GM23338 (cell line): Measurements from ENCODE around the gene INO80C. TPM values are rescaled to one million over a fixed set of nuclear protein-coding genes. Genes with fewer than 3 reads are reported as not detected.
A peak's percentile ranks its signal among the peaks of the same experiment; 100 is the strongest.

ENCODE experiments used
- ATAC-seq: fragments of 200-7000 bp; cut with Tn5 transposase; 3 replicates; pipeline ENCODE4 v1.9.1; 2020
- DNase-seq: peaks from one replicate; pipeline ENCODE4 v3.0.0-alpha.2; 2015; ENCODE audit warnings: low spot score
- H2AFZ ChIP-seq: fragments of 200-600 bp; sonication (generic); 2 replicates; pipeline ENCODE4 v1.8.0; 2016; ENCODE audit warnings: antibody characterized with exemption, mild to moderate bottlenecking, moderate library complexity
- H3F3A ChIP-seq: fragments of 200-600 bp; sonication (generic); replicated peaks from 2 replicates; pipeline ENCODE4 v1.8.0; 2017; ENCODE audit warnings: antibody characterized with exemption, mixed run types, low read depth
- H3K27ac ChIP-seq: fragments of 200-600 bp; sonication (generic); 2 replicates; pipeline ENCODE4 v1.6.1; 2016; ENCODE audit warnings: low read depth
- H3K27me3 ChIP-seq: fragments of 200-600 bp; sonication (generic); 2 replicates; pipeline ENCODE4 v1.8.0; 2016; ENCODE audit warnings: mild to moderate bottlenecking, mixed run types, moderate library complexity; ENCODE audit not compliant: insufficient read depth
- H3K36me3 ChIP-seq: fragments of 200-600 bp; sonication (generic); 2 replicates; pipeline ENCODE4 v1.8.0; 2016; ENCODE audit warnings: mild to moderate bottlenecking; ENCODE audit not compliant: insufficient read depth
- H3K4me1 ChIP-seq: fragments of 200-600 bp; sonication (generic); 2 replicates; pipeline ENCODE4 v1.8.0; 2016; ENCODE audit warnings: mild to moderate bottlenecking, moderate library complexity; ENCODE audit not compliant: insufficient read depth
- H3K4me2 ChIP-seq: fragments of 200-600 bp; sonication (generic); 2 replicates; pipeline ENCODE4 v1.7.1; 2017; ENCODE audit warnings: mixed run types
- H3K4me3 ChIP-seq: fragments of 200-600 bp; sonication (generic); 2 replicates; pipeline ENCODE4 v1.6.1; 2016; ENCODE audit warnings: mixed run types
- H3K79me2 ChIP-seq: fragments of 200-600 bp; sonication (generic); replicated peaks from 2 replicates; pipeline ENCODE4 v1.8.0; 2017; ENCODE audit warnings: mild to moderate bottlenecking; ENCODE audit not compliant: insufficient read depth
- H3K9me2 ChIP-seq: fragments of 200-600 bp; sonication (generic); 2 replicates; pipeline ENCODE4 v1.8.0; 2017; ENCODE audit not compliant: insufficient read depth
- H4K20me1 ChIP-seq: fragments of 200-600 bp; sonication (generic); replicated peaks from 2 replicates; pipeline ENCODE4 v1.8.0; 2017; ENCODE audit warnings: mild to moderate bottlenecking; ENCODE audit not compliant: insufficient read depth
- H3K27ac Mint-ChIP-seq: 2 replicates; pipeline ENCODE4 v1.8.0; 2020; ENCODE audit warnings: inconsistent platforms, mild to moderate bottlenecking, moderate library complexity, mixed read lengths
- H3K27me3 Mint-ChIP-seq: 3 replicates; pipeline ENCODE4 v1.8.0; 2022; ENCODE audit warnings: low read depth, mild to moderate bottlenecking, moderate library complexity, mixed read lengths, inconsistent platforms; ENCODE audit not compliant: insufficient read depth, poor library complexity
- H3K36me3 Mint-ChIP-seq: 3 replicates; pipeline ENCODE4 v1.8.0; 2021; ENCODE audit warnings: low read depth, mild to moderate bottlenecking, inconsistent platforms, moderate library complexity, mixed read lengths
- H3K4me1 Mint-ChIP-seq: 3 replicates; pipeline ENCODE4 v1.8.0; 2020; ENCODE audit warnings: mild to moderate bottlenecking, inconsistent platforms, mixed read lengths
- H3K4me3 Mint-ChIP-seq: 3 replicates; pipeline ENCODE4 v1.8.0; 2021; ENCODE audit warnings: moderate library complexity, mild to moderate bottlenecking, inconsistent platforms, mixed read lengths
- H3K9me3 Mint-ChIP-seq: 3 replicates; pipeline ENCODE4 v1.8.0; 2020; ENCODE audit warnings: moderate library complexity, mild to moderate bottlenecking, inconsistent platforms, mixed read lengths
- CREB1 ChIP-seq: fragments of 250-450 bp; sonication (Bioruptor Pico); IDR thresholded peaks from 2 replicates; pipeline ENCODE4 v1.5.0; 2020; ENCODE audit warnings: low read depth, mild to moderate bottlenecking, moderate library complexity
- CTCF ChIP-seq, 2 experiments: fragments of 200-600 bp in 1 of 2; sonication (generic) in 1 of 2; conservative IDR thresholded peaks; 2 replicates each; pipeline versions ENCODE4 v1.5.1 to v1.6.1; 2016 to 2017; ENCODE audit warnings: antibody characterized with exemption in 2 of 2, low read depth in 2 of 2, mild to moderate bottlenecking in 2 of 2, moderate library complexity in 1 of 2
- EZH2 ChIP-seq: fragments of 200-600 bp; sonication (generic); IDR thresholded peaks from one replicate; pipeline ENCODE4 v1.8.0; 2017; ENCODE audit warnings: antibody characterized with exemption, mild to moderate bottlenecking, low read depth; ENCODE audit not compliant: unreplicated experiment
- EZH2phosphoT487 ChIP-seq: fragments of 200-600 bp; sonication (generic); IDR thresholded peaks from one replicate; pipeline ENCODE4 v1.8.1; 2018; ENCODE audit warnings: antibody characterized with exemption; ENCODE audit not compliant: unreplicated experiment
- JUNB ChIP-seq: IDR thresholded peaks from one replicate; pipeline ENCODE4 v1.6.1; 2016; ENCODE audit warnings: antibody characterized with exemption; ENCODE audit not compliant: unreplicated experiment
- NANOG ChIP-seq: IDR thresholded peaks from 2 replicates; pipeline ENCODE4 v1.6.1; 2016; ENCODE audit warnings: antibody characterized with exemption, borderline replicate concordance
- POLR2AphosphoS5 ChIP-seq: IDR thresholded peaks from 2 replicates; pipeline ENCODE4 v1.6.1; 2016; ENCODE audit warnings: antibody characterized with exemption, low read depth
- REST ChIP-seq: IDR thresholded peaks from one replicate; pipeline ENCODE4 v1.6.1; 2018; ENCODE audit warnings: antibody characterized with exemption; ENCODE audit not compliant: unreplicated experiment
- STAT1 ChIP-seq: IDR thresholded peaks from one replicate; pipeline ENCODE4 v1.6.1; 2016; ENCODE audit warnings: antibody characterized with exemption; ENCODE audit not compliant: unreplicated experiment
- ZNF114 ChIP-seq: fragments of 250-450 bp; sonication (Bioruptor Pico); IDR thresholded peaks from 2 replicates; pipeline ENCODE4 v1.5.0; 2020; ENCODE audit warnings: mild to moderate bottlenecking, moderate library complexity
- ZNF331 ChIP-seq: fragments of 250-450 bp; sonication (Bioruptor Pico); IDR thresholded peaks from 2 replicates; pipeline ENCODE4 v1.5.0; 2020; ENCODE audit warnings: low read depth, mild to moderate bottlenecking, moderate library complexity
- polyA plus RNA-seq: library from polyadenylated mRNA; unstranded; fragments of >200 nt; fragmentation: Nextera tagmentation; extraction: Ambion mirVana; gene quantifications from 2 replicates; pipeline ENCODE4 v1.2.1, GENCODE V29; 2016
- total RNA-seq: library from RNA; depleted of rRNA; stranded (reverse); fragments of >200 nt; shearing (Covaris generic); gene quantifications from 2 replicates; pipeline ENCODE4 v1.2.3, GENCODE V29; 2014
- TF ChIP-seq, protein P1 (sequence below): fragments of 250-450 bp; sonication (Bioruptor Pico); IDR thresholded peaks from 2 replicates; pipeline ENCODE4 v1.5.0; 2020; ENCODE audit warnings: mild to moderate bottlenecking, moderate library complexity
- TF ChIP-seq, protein P2 (sequence below): IDR thresholded peaks from 2 replicates; pipeline ENCODE4 v1.6.1; 2016; ENCODE audit warnings: antibody characterized with exemption

Gene INO80C
- total and polyA plus RNA-seq, 2 experiments from 2014 or later, result 16.3 to 52.3 TPM

- H3F3A ChIP-seq, result no peaks in the 10 kb centered on the region
- no peak overlapping the region for H3K4me2 ChIP-seq
- Mint-ChIP-seq H3K36me3 (no peaks in the 10 kb centered on the region), H3K27ac (peak overlapping the region; percentile 41), H3K4me3 (no peak overlapping the region), H3K4me1 (peaks cover 17% of the 10 kb centered on the region), H3K27me3 (peaks cover 3% of the 10 kb centered on the region), H3K9me3 (no peaks in the 10 kb centered on the region)
- peaks cover 9% of the 10 kb centered on the region; the same call in 1 of the 2 replicates for H3K4me1 ChIP-seq
- H3K4me3 ChIP-seq, result no peak overlapping the region
- H3K79me2 ChIP-seq, result no peaks in the 10 kb centered on the region
- TF ChIP-seq REST (no peak), EZH2phosphoT487 (no peak), NANOG (no peak), POLR2AphosphoS5 (no peak), CTCF (conservative IDR thresholded peaks at IDR 0.05; ENCODE audit: low read depth in 2 of 2) (no peak), ZNF331 (CRISPR knock-in tag) (no peak), ZNF114 (CRISPR knock-in tag) (no peak), EZH2 (no peak), JUNB (no peak), CREB1 (CRISPR knock-in tag) (no peak), STAT1 (no peak)
- TF ChIP-seq, protein P1, sequence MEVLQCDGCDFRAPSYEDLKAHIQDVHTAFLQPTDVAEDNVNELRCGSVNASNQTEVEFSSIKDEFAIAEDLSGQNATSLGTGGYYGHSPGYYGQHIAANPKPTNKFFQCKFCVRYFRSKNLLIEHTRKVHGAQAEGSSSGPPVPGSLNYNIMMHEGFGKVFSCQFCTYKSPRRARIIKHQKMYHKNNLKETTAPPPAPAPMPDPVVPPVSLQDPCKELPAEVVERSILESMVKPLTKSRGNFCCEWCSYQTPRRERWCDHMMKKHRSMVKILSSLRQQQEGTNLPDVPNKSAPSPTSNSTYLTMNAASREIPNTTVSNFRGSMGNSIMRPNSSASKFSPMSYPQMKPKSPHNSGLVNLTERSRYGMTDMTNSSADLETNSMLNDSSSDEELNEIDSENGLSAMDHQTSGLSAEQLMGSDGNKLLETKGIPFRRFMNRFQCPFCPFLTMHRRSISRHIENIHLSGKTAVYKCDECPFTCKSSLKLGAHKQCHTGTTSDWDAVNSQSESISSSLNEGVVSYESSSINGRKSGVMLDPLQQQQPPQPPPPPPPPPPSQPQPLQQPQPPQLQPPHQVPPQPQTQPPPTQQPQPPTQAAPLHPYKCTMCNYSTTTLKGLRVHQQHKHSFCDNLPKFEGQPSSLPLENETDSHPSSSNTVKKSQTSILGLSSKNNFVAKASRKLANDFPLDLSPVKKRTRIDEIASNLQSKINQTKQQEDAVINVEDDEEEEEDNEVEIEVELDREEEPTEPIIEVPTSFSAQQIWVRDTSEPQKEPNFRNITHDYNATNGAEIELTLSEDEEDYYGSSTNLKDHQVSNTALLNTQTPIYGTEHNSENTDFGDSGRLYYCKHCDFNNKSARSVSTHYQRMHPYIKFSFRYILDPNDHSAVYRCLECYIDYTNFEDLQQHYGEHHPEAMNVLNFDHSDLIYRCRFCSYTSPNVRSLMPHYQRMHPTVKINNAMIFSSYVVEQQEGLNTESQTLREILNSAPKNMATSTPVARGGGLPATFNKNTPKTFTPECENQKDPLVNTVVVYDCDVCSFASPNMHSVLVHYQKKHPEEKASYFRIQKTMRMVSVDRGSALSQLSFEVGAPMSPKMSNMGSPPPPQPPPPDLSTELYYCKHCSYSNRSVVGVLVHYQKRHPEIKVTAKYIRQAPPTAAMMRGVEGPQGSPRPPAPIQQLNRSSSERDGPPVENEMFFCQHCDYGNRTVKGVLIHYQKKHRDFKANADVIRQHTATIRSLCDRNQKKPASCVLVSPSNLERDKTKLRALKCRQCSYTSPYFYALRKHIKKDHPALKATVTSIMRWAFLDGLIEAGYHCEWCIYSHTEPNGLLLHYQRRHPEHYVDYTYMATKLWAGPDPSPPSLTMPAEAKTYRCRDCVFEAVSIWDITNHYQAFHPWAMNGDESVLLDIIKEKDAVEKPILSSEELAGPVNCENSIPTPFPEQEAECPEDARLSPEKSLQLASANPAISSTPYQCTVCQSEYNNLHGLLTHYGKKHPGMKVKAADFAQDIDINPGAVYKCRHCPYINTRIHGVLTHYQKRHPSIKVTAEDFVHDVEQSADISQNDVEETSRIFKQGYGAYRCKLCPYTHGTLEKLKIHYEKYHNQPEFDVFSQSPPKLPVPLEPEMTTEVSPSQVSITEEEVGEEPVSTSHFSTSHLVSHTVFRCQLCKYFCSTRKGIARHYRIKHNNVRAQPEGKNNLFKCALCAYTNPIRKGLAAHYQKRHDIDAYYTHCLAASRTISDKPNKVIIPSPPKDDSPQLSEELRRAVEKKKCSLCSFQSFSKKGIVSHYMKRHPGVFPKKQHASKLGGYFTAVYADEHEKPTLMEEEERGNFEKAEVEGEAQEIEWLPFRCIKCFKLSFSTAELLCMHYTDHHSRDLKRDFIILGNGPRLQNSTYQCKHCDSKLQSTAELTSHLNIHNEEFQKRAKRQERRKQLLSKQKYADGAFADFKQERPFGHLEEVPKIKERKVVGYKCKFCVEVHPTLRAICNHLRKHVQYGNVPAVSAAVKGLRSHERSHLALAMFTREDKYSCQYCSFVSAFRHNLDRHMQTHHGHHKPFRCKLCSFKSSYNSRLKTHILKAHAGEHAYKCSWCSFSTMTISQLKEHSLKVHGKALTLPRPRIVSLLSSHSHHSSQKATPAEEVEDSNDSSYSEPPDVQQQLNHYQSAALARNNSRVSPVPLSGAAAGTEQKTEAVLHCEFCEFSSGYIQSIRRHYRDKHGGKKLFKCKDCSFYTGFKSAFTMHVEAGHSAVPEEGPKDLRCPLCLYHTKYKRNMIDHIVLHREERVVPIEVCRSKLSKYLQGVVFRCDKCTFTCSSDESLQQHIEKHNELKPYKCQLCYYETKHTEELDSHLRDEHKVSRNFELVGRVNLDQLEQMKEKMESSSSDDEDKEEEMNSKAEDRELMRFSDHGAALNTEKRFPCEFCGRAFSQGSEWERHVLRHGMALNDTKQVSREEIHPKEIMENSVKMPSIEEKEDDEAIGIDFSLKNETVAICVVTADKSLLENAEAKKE (CRISPR knock-in tag), result no peak
- TF ChIP-seq, protein P2, sequence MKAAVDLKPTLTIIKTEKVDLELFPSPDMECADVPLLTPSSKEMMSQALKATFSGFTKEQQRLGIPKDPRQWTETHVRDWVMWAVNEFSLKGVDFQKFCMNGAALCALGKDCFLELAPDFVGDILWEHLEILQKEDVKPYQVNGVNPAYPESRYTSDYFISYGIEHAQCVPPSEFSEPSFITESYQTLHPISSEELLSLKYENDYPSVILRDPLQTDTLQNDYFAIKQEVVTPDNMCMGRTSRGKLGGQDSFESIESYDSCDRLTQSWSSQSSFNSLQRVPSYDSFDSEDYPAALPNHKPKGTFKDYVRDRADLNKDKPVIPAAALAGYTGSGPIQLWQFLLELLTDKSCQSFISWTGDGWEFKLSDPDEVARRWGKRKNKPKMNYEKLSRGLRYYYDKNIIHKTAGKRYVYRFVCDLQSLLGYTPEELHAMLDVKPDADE, result no peak
- peaks cover 6% of the 10 kb centered on the region; the same call in 1 of the 2 replicates for H3K9me2 ChIP-seq
- H3K36me3 ChIP-seq, result no peaks in the 10 kb centered on the region
- H3K27ac ChIP-seq, result no peak overlapping the region
- ATAC-seq, result peak; percentile 17; the same call in 1 of the 3 replicates
- H2AFZ ChIP-seq, result no peak overlapping the region
- H3K27me3 ChIP-seq, result no peaks in the 10 kb centered on the region
- no peak for DNase-seq
- no peaks in the 10 kb centered on the region for H4K20me1 ChIP-seq
Observed at GRCh38 chr18:35458271-35458670, 39.5 kb downstream of the INO80C start.
